KMS-11 (cell line): ENCODE results near the gene DNAJB1.

Experiments used
- H2AFZ ChIP-seq: fragments of 200-600 bp; sonication (generic); 2 replicates; pipeline ENCODE4 v1.6.1; 2016; ENCODE audit warnings: antibody characterized with exemption, mixed run types, low read depth
- H3K27ac ChIP-seq: fragments of 200-600 bp; sonication (generic); 2 replicates; pipeline ENCODE4 v1.6.1; 2016; ENCODE audit warnings: mild to moderate bottlenecking, mixed run types
- H3K27me3 ChIP-seq: fragments of 200-600 bp; sonication (generic); 2 replicates; pipeline ENCODE4 v1.6.1; 2017; ENCODE audit warnings: mild to moderate bottlenecking, low read depth, mixed run types, moderate library complexity; ENCODE audit not compliant: insufficient read depth
- H3K36me3 ChIP-seq: fragments of 200-600 bp; sonication (generic); 2 replicates; pipeline ENCODE4 v1.6.1; 2017; ENCODE audit warnings: mild to moderate bottlenecking, mixed run types; ENCODE audit not compliant: insufficient read depth
- H3K4me1 ChIP-seq: fragments of 200-600 bp; sonication (generic); 2 replicates; pipeline ENCODE4 v1.6.1; 2016; ENCODE audit warnings: mild to moderate bottlenecking, low read depth, mixed run types; ENCODE audit not compliant: poor library complexity, severe bottlenecking
- H3K4me2 ChIP-seq: fragments of 200-600 bp; sonication (generic); 2 replicates; pipeline ENCODE4 v1.7.0; 2016; ENCODE audit warnings: mild to moderate bottlenecking, mixed run types
- H3K4me3 ChIP-seq: fragments of 200-600 bp; sonication (generic); IDR thresholded peaks from 2 replicates; pipeline ENCODE4 v1.6.1; 2017; ENCODE audit warnings: low read depth, low read length, mixed read lengths; ENCODE audit not compliant: insufficient read depth
- H3K79me2 ChIP-seq: fragments of 200-600 bp; sonication (generic); 2 replicates; pipeline ENCODE4 v1.6.1; 2016; ENCODE audit warnings: low read depth, mixed run types; ENCODE audit not compliant: insufficient read depth
- H3K9ac ChIP-seq: fragments of 200-600 bp; sonication (generic); 2 replicates; pipeline ENCODE4 v1.6.1; 2016; ENCODE audit warnings: mild to moderate bottlenecking, mixed run types
- H4K20me1 ChIP-seq: fragments of 200-600 bp; sonication (generic); 2 replicates; pipeline ENCODE4 v1.6.1; 2016; ENCODE audit warnings: mild to moderate bottlenecking, mixed run types; ENCODE audit not compliant: insufficient read depth
- CTCF ChIP-seq: fragments of 200-600 bp; sonication (generic); conservative IDR thresholded peaks from 2 replicates; pipeline ENCODE4 v1.6.1; 2017; ENCODE audit warnings: low read depth, mild to moderate bottlenecking, antibody characterized with exemption, low read length, moderate library complexity, mixed read lengths

The DNAJB1 gene

GRCh38 chr19:14559916-14560775 is 41.9 kb upstream of the DNAJB1 start:
- Histone ChIP-seq H3K4me2 (no peak overlapping the region), H4K20me1 (no peaks in the 10 kb centered on the region), H3K36me3 (no peaks in the 10 kb centered on the region), H3K4me3 (no peak overlapping the region), H3K4me1 (peaks cover 4% of the 10 kb centered on the region), H3K9ac (no peak overlapping the region), H3K79me2 (no peaks in the 10 kb centered on the region), H3K27ac (no peak overlapping the region), H2AFZ (no peak overlapping the region), H3K27me3 (no peaks in the 10 kb centered on the region)
- TF ChIP-seq CTCF, result no peak

- no peak overlapping the region for H2AFZ ChIP-seq
- no peaks in the 10 kb centered on the region for H4K20me1 ChIP-seq
- H3K27ac ChIP-seq, result no peak overlapping the region
- TF ChIP-seq CTCF, result no peak
- no peak overlapping the region for H3K9ac ChIP-seq
- H3K27me3 ChIP-seq, result no peaks in the 10 kb centered on the region
- no peak overlapping the region for H3K4me3 ChIP-seq
- H3K4me2 ChIP-seq, result no peak overlapping the region
- no peaks in the 10 kb centered on the region; the same call in 1 of the 2 replicates for H3K79me2 ChIP-seq
- H3K4me1 ChIP-seq, result peaks cover 4% of the 10 kb centered on the region
- H3K36me3 ChIP-seq, result no peaks in the 10 kb centered on the region
Observed at GRCh38 chr19:14558370-14559066, 40.3 kb upstream of the DNAJB1 start.

- no peak overlapping the region for H3K9ac ChIP-seq
- H3K27ac ChIP-seq, result no peak overlapping the region
- H3K4me1 ChIP-seq, result peaks cover 4% of the 10 kb centered on the region
- no peaks in the 10 kb centered on the region for H3K36me3 ChIP-seq
- TF ChIP-seq CTCF, result peak; percentile 79
- H3K4me3 ChIP-seq, result no peak overlapping the region
- no peaks in the 10 kb centered on the region for H3K27me3 ChIP-seq
- H3K4me2 ChIP-seq, result no peak overlapping the region
- no peaks in the 10 kb centered on the region; the same call in 1 of the 2 replicates for H3K79me2 ChIP-seq
- no peaks in the 10 kb centered on the region for H4K20me1 ChIP-seq
- H2AFZ ChIP-seq, result no peak overlapping the region
Observed at GRCh38 chr19:14556662-14557188, 38.5 kb upstream of the DNAJB1 start.

- no peak overlapping the region for H3K9ac ChIP-seq
- H4K20me1 ChIP-seq, result no peaks in the 10 kb centered on the region
- no peak overlapping the region for H3K27ac ChIP-seq
- H2AFZ ChIP-seq, result no peak overlapping the region
- no peak overlapping the region for H3K4me2 ChIP-seq
- H3K36me3 ChIP-seq, result no peaks in the 10 kb centered on the region
- peaks cover 9% of the 10 kb centered on the region for H3K4me1 ChIP-seq
- H3K4me3 ChIP-seq, result no peak overlapping the region
- H3K79me2 ChIP-seq, result no peaks in the 10 kb centered on the region; the same call in 1 of the 2 replicates
- H3K27me3 ChIP-seq, result no peaks in the 10 kb centered on the region
- no peak for TF ChIP-seq CTCF
Observed at GRCh38 chr19:14555918-14556661, 37.9 kb upstream of the DNAJB1 start.
